ENCODE results near the gene ZNF277.

ZNF277 gene

GRCh38 chr7:112174192-112174591 lies 32.3 kb upstream of the ZNF277 start:
- Histone ChIP-seq H3K9me3 (ENCODE audit: severe bottlenecking) (no peaks in the 10 kb centered on the region), H3K4me1 (ENCODE audit: insufficient read depth, poor library complexity, severe bottlenecking) (no peaks in the 10 kb centered on the region), H3K4me3 (ENCODE audit: severe bottlenecking) (no peak overlapping the region), H3K27ac (ENCODE audit: poor library complexity, severe bottlenecking) (no peak overlapping the region), H3K36me3 (ENCODE audit: low read depth) (no peaks in the 10 kb centered on the region), H3K27me3 (ENCODE audit: insufficient read depth, poor library complexity, severe bottlenecking) (no peaks in the 10 kb centered on the region)
- TF ChIP-seq, protein P1, sequence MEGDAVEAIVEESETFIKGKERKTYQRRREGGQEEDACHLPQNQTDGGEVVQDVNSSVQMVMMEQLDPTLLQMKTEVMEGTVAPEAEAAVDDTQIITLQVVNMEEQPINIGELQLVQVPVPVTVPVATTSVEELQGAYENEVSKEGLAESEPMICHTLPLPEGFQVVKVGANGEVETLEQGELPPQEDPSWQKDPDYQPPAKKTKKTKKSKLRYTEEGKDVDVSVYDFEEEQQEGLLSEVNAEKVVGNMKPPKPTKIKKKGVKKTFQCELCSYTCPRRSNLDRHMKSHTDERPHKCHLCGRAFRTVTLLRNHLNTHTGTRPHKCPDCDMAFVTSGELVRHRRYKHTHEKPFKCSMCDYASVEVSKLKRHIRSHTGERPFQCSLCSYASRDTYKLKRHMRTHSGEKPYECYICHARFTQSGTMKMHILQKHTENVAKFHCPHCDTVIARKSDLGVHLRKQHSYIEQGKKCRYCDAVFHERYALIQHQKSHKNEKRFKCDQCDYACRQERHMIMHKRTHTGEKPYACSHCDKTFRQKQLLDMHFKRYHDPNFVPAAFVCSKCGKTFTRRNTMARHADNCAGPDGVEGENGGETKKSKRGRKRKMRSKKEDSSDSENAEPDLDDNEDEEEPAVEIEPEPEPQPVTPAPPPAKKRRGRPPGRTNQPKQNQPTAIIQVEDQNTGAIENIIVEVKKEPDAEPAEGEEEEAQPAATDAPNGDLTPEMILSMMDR (IDR thresholded peaks at IDR 0.05; ENCODE audit: poor library complexity, severe bottlenecking): no peak
- DNase-seq (ENCODE audit: low spot score) (no peak), ATAC-seq (ENCODE audit: low read depth) (no peak)

DNA sequence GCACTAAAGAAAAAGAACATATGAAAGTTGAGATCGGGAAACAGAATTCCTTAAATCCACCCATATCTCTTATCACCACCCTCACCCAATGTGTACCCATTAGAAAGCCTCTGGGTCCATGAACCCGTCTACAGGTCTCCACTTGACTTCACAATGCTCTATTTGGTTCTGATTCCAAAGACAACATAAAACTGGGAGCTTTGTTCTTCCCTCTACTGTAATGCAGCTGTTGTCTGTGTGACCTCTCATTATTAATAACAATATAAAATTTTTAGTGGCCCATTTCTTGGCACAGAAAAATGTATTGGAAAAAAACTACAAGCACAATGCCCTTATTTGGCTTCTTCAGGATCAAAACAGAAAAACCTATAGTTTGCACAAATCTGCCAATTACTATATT lies 30.3 kb upstream of the ZNF277 start:
- TF ChIP-seq, protein P1 (IDR thresholded peaks at IDR 0.05; ENCODE audit: poor library complexity, severe bottlenecking): no peak
- DNase-seq (ENCODE audit: low spot score) (no peak), ATAC-seq (ENCODE audit: low read depth) (no peak)
- no peaks in the 10 kb centered on the region for H3K27me3 ChIP-seq (ENCODE audit: insufficient read depth, poor library complexity, severe bottlenecking)
- no peaks in the 10 kb centered on the region for H3K36me3 ChIP-seq (ENCODE audit: low read depth)
- H3K27ac ChIP-seq (ENCODE audit: poor library complexity, severe bottlenecking): no peak overlapping the region
- H3K4me1 ChIP-seq (ENCODE audit: insufficient read depth, poor library complexity, severe bottlenecking): no peaks in the 10 kb centered on the region
- H3K9me3 ChIP-seq (ENCODE audit: severe bottlenecking): no peaks in the 10 kb centered on the region
- no peak overlapping the region for H3K4me3 ChIP-seq (ENCODE audit: severe bottlenecking)

- Histone ChIP-seq H3K36me3 (ENCODE audit: low read depth) (no peaks in the 10 kb centered on the region), H3K4me3 (ENCODE audit: severe bottlenecking) (no peak overlapping the region), H3K9me3 (ENCODE audit: severe bottlenecking) (no peaks in the 10 kb centered on the region), H3K27me3 (ENCODE audit: insufficient read depth, poor library complexity, severe bottlenecking) (no peaks in the 10 kb centered on the region), H3K4me1 (ENCODE audit: insufficient read depth, poor library complexity, severe bottlenecking) (no peaks in the 10 kb centered on the region), H3K27ac (ENCODE audit: poor library complexity, severe bottlenecking) (no peak overlapping the region)
- TF ChIP-seq, protein P1 (IDR thresholded peaks at IDR 0.05; ENCODE audit: poor library complexity, severe bottlenecking): no peak
- no peak for DNase-seq (ENCODE audit: low spot score)
- ATAC-seq (ENCODE audit: low read depth): no peak
Measured at GRCh38 chr7:112176693-112177415, 29.6 kb upstream of the ZNF277 start.

DNA sequence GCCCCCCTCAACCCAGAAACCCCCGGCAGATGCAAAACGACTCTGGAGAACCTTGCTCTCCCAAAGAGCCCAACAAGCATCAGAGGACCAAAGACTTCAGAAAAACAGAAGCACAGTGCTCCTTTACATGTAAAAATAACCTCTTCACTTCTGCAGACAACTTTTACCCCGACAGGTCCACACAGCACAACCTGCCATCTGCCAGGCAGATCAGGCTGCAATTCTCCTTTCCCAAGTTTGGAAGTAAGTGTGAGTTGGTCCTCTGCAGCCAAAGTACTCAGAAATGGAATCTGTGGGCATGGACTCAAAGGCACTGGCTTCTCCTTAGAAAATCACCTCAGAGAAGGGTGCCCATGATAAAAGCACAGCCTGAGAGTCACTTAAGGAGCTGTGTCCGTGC lies 26.3 kb upstream of the ZNF277 start:
- H3K27me3 ChIP-seq (ENCODE audit: insufficient read depth, poor library complexity, severe bottlenecking): no peaks in the 10 kb centered on the region
- no peak overlapping the region for H3K4me3 ChIP-seq (ENCODE audit: severe bottlenecking)
- H3K27ac ChIP-seq (ENCODE audit: poor library complexity, severe bottlenecking): no peak overlapping the region
- TF ChIP-seq, protein P1 (IDR thresholded peaks at IDR 0.05; ENCODE audit: poor library complexity, severe bottlenecking): no peak
- H3K36me3 ChIP-seq (ENCODE audit: low read depth): no peaks in the 10 kb centered on the region
- ATAC-seq (ENCODE audit: low read depth) (no peak), DNase-seq (ENCODE audit: low spot score) (no peak)
- H3K4me1 ChIP-seq (ENCODE audit: insufficient read depth, poor library complexity, severe bottlenecking): no peaks in the 10 kb centered on the region
- H3K9me3 ChIP-seq (ENCODE audit: severe bottlenecking): no peaks in the 10 kb centered on the region

DNA sequence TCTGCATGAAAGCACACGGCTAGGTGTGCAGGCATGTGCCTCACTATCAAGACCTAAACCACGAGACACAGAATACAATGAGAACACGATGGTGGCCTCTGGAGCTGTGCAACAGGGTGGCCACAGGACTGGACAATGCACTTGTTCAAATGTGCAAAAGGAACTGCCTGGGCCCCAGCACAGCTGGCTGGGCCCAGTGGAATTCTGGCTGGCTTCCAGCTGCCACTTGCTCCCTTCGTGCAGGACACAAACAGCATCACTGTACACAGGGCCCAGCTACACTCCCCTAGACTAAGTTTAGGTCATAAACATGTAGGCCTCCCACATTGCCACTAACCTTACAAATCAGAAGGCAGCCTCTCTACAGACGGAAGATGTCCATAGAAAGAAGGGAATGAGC lies 23.7 kb upstream of the ZNF277 start:
- TF ChIP-seq, protein P1 (IDR thresholded peaks at IDR 0.05; ENCODE audit: poor library complexity, severe bottlenecking): no peak
- no peak for ATAC-seq (ENCODE audit: low read depth)
- no peak for DNase-seq (ENCODE audit: low spot score)
- Histone ChIP-seq H3K36me3 (ENCODE audit: low read depth) (no peaks in the 10 kb centered on the region), H3K27me3 (ENCODE audit: insufficient read depth, poor library complexity, severe bottlenecking) (no peaks in the 10 kb centered on the region), H3K4me3 (ENCODE audit: severe bottlenecking) (no peak overlapping the region), H3K9me3 (ENCODE audit: severe bottlenecking) (no peaks in the 10 kb centered on the region), H3K27ac (ENCODE audit: poor library complexity, severe bottlenecking) (no peak overlapping the region), H3K4me1 (ENCODE audit: insufficient read depth, poor library complexity, severe bottlenecking) (peaks cover 9% of the 10 kb centered on the region)
